Measurements from ENCODE around the gene KCNQ5.

DNA sequence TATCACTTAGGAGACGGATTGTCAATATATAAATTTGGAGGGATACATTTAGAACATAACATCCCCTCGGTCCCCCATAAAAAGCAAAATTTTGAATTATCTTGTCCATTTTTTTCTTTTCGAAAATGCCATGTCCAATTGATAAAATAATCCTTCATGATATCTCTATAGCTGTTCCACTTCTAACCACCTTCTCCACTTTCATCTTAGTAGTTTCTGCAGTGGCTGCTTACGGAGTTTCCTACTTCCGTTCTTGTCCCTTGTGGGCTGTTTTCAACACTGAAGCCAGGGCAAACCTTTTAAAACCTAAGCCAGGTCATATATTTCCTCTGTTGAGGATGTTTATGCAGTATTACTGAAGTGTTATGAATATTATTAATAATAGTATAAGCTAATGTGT lies 37.9 kb downstream of the KCNQ5 start:
- TF ChIP-seq SIN3A (IDR thresholded peaks at IDR 0.05; ENCODE audit: borderline replicate concordance, insufficient read depth, low read depth, low read length) (no peak), POLR2AphosphoS5 (IDR thresholded peaks at IDR 0.05; ENCODE audit: low read depth, low read length) (no peak), TCF7L2 (IDR thresholded peaks at IDR 0.05; ENCODE audit: low read depth, low read length) (no peak)
- TF ChIP-seq, protein P1, sequence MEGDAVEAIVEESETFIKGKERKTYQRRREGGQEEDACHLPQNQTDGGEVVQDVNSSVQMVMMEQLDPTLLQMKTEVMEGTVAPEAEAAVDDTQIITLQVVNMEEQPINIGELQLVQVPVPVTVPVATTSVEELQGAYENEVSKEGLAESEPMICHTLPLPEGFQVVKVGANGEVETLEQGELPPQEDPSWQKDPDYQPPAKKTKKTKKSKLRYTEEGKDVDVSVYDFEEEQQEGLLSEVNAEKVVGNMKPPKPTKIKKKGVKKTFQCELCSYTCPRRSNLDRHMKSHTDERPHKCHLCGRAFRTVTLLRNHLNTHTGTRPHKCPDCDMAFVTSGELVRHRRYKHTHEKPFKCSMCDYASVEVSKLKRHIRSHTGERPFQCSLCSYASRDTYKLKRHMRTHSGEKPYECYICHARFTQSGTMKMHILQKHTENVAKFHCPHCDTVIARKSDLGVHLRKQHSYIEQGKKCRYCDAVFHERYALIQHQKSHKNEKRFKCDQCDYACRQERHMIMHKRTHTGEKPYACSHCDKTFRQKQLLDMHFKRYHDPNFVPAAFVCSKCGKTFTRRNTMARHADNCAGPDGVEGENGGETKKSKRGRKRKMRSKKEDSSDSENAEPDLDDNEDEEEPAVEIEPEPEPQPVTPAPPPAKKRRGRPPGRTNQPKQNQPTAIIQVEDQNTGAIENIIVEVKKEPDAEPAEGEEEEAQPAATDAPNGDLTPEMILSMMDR (IDR thresholded peaks at IDR 0.05) = no peak
- TF ChIP-seq, protein P2, sequence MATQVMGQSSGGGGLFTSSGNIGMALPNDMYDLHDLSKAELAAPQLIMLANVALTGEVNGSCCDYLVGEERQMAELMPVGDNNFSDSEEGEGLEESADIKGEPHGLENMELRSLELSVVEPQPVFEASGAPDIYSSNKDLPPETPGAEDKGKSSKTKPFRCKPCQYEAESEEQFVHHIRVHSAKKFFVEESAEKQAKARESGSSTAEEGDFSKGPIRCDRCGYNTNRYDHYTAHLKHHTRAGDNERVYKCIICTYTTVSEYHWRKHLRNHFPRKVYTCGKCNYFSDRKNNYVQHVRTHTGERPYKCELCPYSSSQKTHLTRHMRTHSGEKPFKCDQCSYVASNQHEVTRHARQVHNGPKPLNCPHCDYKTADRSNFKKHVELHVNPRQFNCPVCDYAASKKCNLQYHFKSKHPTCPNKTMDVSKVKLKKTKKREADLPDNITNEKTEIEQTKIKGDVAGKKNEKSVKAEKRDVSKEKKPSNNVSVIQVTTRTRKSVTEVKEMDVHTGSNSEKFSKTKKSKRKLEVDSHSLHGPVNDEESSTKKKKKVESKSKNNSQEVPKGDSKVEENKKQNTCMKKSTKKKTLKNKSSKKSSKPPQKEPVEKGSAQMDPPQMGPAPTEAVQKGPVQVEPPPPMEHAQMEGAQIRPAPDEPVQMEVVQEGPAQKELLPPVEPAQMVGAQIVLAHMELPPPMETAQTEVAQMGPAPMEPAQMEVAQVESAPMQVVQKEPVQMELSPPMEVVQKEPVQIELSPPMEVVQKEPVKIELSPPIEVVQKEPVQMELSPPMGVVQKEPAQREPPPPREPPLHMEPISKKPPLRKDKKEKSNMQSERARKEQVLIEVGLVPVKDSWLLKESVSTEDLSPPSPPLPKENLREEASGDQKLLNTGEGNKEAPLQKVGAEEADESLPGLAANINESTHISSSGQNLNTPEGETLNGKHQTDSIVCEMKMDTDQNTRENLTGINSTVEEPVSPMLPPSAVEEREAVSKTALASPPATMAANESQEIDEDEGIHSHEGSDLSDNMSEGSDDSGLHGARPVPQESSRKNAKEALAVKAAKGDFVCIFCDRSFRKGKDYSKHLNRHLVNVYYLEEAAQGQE (IDR thresholded peaks at IDR 0.05; ENCODE audit: insufficient read depth in 1 of 2, low read depth in 2 of 2, low read length in 1 of 2) = no peak

Measured in Panc1 (cell line).